ENCODE results near the gene INCENP.

DNA sequence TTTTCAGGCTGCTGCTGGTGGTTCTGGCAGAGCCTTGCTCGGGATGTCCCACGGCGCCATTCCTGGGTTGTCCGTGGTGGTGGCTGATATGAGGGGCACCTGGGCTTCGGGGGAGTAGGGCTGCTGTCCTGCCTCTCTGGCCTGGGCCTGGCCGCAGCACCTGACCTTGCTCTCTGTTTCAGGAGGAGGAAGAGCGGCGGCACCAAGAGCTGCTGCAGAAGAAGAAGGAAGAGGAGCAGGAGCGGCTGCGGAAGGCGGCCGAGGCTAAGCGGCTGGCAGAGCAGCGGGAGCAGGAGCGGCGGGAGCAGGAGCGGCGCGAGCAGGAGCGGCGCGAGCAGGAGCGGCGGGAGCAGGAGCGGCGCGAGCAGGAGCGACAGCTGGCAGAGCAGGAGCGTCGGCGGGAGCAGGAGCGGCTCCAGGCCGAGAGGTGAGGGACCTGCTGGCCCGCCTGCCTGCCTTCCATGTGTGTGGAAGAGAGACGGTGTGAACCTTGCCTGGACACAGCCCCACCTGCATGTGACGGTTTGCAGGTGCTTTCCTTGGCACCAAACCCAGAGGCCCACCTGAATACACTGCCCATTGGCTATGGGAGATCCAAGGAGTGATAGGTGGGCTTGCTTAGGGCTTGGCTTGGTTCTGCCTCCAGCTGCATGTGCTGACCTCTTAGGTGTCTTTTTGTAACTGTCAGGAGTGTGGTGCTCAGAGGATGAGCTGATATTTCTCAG lies 22.8 kb downstream of the INCENP start:
- TF ChIP-seq, protein P1, sequence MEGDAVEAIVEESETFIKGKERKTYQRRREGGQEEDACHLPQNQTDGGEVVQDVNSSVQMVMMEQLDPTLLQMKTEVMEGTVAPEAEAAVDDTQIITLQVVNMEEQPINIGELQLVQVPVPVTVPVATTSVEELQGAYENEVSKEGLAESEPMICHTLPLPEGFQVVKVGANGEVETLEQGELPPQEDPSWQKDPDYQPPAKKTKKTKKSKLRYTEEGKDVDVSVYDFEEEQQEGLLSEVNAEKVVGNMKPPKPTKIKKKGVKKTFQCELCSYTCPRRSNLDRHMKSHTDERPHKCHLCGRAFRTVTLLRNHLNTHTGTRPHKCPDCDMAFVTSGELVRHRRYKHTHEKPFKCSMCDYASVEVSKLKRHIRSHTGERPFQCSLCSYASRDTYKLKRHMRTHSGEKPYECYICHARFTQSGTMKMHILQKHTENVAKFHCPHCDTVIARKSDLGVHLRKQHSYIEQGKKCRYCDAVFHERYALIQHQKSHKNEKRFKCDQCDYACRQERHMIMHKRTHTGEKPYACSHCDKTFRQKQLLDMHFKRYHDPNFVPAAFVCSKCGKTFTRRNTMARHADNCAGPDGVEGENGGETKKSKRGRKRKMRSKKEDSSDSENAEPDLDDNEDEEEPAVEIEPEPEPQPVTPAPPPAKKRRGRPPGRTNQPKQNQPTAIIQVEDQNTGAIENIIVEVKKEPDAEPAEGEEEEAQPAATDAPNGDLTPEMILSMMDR (IDR thresholded peaks at IDR 0.05), result no peak
- no peak for TF ChIP-seq EZH2 (IDR thresholded peaks at IDR 0.05; ENCODE audit: borderline replicate concordance, insufficient read depth, low read depth, low read length, poor library complexity, severe bottlenecking)

Data from B cell (primary cell).